GM21526 (cell line): Measurements from ENCODE around the gene RPEL1.

Source experiments
- ATAC-seq: cut with Tn5 transposase; IDR thresholded peaks from one replicate; pipeline ENCODE4 v1.9.1; 2021; ENCODE audit warnings: moderate library complexity; ENCODE audit not compliant: unreplicated experiment, low FRiP score

The RPEL1 gene

GRCh38 chr10:103277713-103278536 lies 32.2 kb downstream of the RPEL1 start:
- no peak for ATAC-seq

- ATAC-seq: no peak
Observed at GRCh38 chr10:103278537-103278823, 32.8 kb downstream of the RPEL1 start.

- ATAC-seq: no peak
Observed at GRCh38 chr10:103278862-103279298, 33.2 kb downstream of the RPEL1 start.

GRCh38 chr10:103280031-103280430 lies 34.3 kb downstream of the RPEL1 start:
- no peak for ATAC-seq

GRCh38 chr10:103280506-103280905 lies 34.8 kb downstream of the RPEL1 start:
- ATAC-seq: no peak

GRCh38 chr10:103281753-103282152 lies 36.1 kb downstream of the RPEL1 start:
- ATAC-seq: no peak

- ATAC-seq: no peak
Observed at GRCh38 chr10:103282961-103283360, 37.3 kb downstream of the RPEL1 start.

GRCh38 chr10:103284170-103284569 lies 38.5 kb downstream of the RPEL1 start:
- no peak for ATAC-seq

GRCh38 chr10:103287992-103288391 lies 42.3 kb downstream of the RPEL1 start:
- ATAC-seq: no peak

GRCh38 chr10:103291588-103291987 lies 45.9 kb downstream of the RPEL1 start:
- ATAC-seq: no peak

- ATAC-seq: no peak
Observed at GRCh38 chr10:103295374-103296015, 49.8 kb downstream of the RPEL1 start.
